T-helper 2 cell treated with Interferon-gamma antibody and Interleukin-4, amounts not matched to agents 5 μg/mL and 100 μg/mL, for 36 hours (primary cell): Measurements from ENCODE around the gene KRTAP26-1.

Experiments
- DNase-seq: peaks from one replicate; pipeline ENCODE4 v3.0.0; 2021; ENCODE audit warnings: low spot score
- H3K27ac Mint-ChIP-seq: one replicate; pipeline ENCODE4 v1.8.0; 2021; ENCODE audit warnings: mild to moderate bottlenecking, mixed read lengths
- H3K27me3 Mint-ChIP-seq: one replicate; pipeline ENCODE4 v1.8.0; 2021; ENCODE audit warnings: low read depth, mixed read lengths
- H3K36me3 Mint-ChIP-seq: one replicate; pipeline ENCODE4 v1.8.0; 2021; ENCODE audit warnings: low read depth, mixed read lengths
- H3K4me1 Mint-ChIP-seq: one replicate; pipeline ENCODE4 v1.8.0; 2021; ENCODE audit warnings: low read depth, mixed read lengths
- H3K4me3 Mint-ChIP-seq: one replicate; pipeline ENCODE4 v1.8.0; 2022; ENCODE audit warnings: mild to moderate bottlenecking, moderate library complexity, mixed read lengths
- H3K9me3 Mint-ChIP-seq: one replicate; pipeline ENCODE4 v1.8.0; 2021; ENCODE audit warnings: mixed read lengths

KRTAP26-1 gene, protein sequence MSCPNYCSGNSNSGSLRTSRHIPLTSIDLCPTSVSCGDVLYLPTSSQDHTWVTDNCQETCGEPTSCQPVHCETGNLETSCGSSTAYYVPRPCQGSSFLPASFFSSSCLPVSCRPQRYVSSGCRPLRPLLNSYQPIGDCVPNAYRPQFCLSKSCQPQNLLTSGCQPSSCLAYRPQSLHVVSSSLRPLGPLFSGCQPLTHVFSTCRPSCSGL

DNA sequence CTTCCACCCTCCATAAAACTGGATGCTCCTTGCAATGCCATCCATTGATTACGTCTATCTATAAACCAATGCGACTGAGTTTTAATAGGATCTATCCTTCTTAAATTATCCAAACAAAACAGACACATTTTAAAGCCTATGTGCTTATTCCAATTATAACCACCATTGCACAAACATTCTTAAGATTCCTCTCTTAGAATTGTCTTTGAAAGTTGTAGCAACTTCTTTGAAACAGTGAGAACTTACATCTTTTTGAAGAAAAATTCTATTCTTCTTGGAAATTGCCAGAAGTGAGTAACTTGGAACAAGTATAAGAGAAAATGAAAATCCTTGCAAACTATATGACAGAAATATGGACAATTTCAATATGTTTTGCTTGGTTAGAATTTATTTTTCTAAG, at the start of gene KRTAP26-1:
Gene KRTAP26-1 (minus strand): TSS at position 101 of the 400 bp plus-strand sequence. CDS start 280 bp downstream, outside the sequence.
- H3K27me3 Mint-ChIP-seq, result no peaks in the 10 kb centered on the region

DNA sequence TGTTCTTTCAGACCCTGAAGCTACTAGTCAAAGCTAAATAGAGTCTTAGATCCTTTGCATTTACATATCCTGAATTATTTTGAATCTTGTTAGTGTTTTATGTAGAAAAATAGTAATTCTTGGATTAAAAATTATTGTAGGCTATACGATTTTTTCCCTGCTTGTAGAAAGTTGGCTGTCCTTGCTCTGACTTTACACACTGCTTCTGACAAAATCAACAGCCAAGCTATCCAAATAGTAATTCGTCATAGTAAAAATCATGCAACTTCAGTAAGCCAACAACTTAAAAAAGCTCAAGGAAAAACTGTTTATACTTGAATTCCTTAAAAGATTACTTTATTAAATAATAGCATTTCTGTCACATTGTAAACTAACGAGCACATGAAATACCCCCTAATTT, 35.8 kb upstream of the KRTAP26-1 start:
- H3K9me3 Mint-ChIP-seq, result no peaks in the 10 kb centered on the region
- H3K27ac Mint-ChIP-seq, result no peak overlapping the region
- no peaks in the 10 kb centered on the region for H3K36me3 Mint-ChIP-seq
- no peak for DNase-seq
- no peak overlapping the region for H3K4me3 Mint-ChIP-seq
- H3K4me1 Mint-ChIP-seq, result no peaks in the 10 kb centered on the region
- H3K27me3 Mint-ChIP-seq, result peaks cover 2% of the 10 kb centered on the region

More for the DNA sequence above, at the start of gene KRTAP26-1:
- H3K36me3 Mint-ChIP-seq, result no peaks in the 10 kb centered on the region
- no peak for DNase-seq
- no peak within 1 kb of the TSS for H3K4me3 Mint-ChIP-seq
- no peak within 1 kb of the TSS for H3K27ac Mint-ChIP-seq
- H3K4me1 Mint-ChIP-seq, result no peaks in the 10 kb centered on the region
- no peaks in the 10 kb centered on the region for H3K9me3 Mint-ChIP-seq

DNA sequence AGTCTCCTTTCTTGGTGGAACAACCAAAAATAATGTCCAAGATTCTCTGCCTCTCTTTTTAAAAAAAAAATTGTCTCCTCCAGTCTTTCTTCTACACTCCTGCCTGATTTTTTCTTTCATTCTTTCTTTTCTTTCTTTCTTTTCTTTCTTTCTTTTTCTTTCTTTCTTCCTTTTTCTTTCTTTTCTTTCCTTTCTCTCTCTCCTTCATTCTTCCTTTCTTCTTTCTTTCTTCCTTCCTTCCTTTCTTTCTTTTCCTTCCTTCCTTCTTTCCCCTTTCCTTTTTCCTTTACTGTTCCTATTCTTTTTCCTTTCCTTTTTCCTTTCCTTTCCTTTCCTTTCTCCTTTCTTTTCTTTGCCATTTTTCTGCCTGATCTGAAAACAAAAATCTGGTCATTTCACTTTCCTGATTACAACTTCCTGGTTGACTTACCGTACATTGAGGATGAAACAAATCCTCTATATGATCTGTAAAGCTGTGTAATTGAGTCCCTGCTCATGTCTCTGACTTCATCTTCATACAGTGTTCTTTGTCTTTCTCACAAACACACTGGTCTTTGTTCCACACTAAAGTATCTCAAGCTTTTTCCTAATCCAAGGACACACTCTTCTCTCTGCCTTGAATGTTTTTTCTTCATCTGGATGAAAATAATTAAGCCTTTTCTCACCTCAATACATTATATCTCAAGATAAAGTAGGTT, 34.3 kb upstream of the KRTAP26-1 start:
- DNase-seq, result no peak
- no peak overlapping the region for H3K4me3 Mint-ChIP-seq
- no peaks in the 10 kb centered on the region for H3K9me3 Mint-ChIP-seq
- no peak overlapping the region for H3K27ac Mint-ChIP-seq
- no peaks in the 10 kb centered on the region for H3K36me3 Mint-ChIP-seq
- H3K27me3 Mint-ChIP-seq, result peaks cover 2% of the 10 kb centered on the region
- H3K4me1 Mint-ChIP-seq, result no peaks in the 10 kb centered on the region

DNA sequence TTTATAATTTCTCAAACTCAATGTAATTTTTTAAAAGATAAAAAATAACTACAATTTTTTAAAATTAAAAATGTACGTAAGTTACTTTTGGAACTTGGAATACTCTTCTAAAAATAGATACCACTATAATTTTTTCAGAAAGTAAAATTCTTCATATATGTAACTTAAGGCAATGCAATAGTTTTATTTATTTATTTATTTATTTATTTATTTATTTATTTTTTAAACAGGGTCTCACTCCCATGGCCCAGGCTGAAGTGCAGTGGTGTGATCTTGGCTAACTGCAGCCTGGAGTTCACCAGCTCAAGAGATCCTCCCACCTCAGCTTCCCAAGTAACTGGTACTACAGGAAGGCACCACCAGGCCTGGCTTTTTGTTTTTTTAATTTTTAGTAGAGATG, 31.4 kb upstream of the KRTAP26-1 start:
- no peak overlapping the region for H3K27ac Mint-ChIP-seq
- H3K36me3 Mint-ChIP-seq, result no peaks in the 10 kb centered on the region
- no peak for DNase-seq
- peaks cover 2% of the 10 kb centered on the region for H3K27me3 Mint-ChIP-seq
- H3K4me1 Mint-ChIP-seq, result no peaks in the 10 kb centered on the region
- no peak overlapping the region for H3K4me3 Mint-ChIP-seq
- no peaks in the 10 kb centered on the region for H3K9me3 Mint-ChIP-seq

DNA sequence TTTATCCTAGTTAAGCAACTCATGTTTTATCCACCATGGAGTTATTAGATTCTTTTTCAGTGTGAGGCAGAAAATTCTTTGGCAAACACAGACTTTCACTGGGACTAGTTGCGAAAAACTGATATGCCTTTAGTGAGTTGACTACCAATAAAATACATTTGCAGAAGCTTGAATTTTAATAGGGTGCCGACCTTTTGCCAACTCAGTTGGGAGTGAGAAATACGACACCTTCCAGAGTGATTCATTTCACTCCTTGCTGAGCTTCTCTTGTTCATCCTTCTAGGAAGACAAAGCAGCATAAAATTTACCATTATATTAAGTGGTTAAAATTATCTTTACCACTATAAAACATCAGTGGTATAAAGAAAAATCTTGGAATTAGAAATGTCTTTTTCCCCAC, 29.5 kb upstream of the KRTAP26-1 start:
- Mint-ChIP-seq H3K27ac (no peak overlapping the region), H3K4me3 (no peak overlapping the region), H3K9me3 (no peaks in the 10 kb centered on the region), H3K27me3 (peaks cover 2% of the 10 kb centered on the region), H3K4me1 (no peaks in the 10 kb centered on the region), H3K36me3 (no peaks in the 10 kb centered on the region)
- DNase-seq, result no peak

DNA sequence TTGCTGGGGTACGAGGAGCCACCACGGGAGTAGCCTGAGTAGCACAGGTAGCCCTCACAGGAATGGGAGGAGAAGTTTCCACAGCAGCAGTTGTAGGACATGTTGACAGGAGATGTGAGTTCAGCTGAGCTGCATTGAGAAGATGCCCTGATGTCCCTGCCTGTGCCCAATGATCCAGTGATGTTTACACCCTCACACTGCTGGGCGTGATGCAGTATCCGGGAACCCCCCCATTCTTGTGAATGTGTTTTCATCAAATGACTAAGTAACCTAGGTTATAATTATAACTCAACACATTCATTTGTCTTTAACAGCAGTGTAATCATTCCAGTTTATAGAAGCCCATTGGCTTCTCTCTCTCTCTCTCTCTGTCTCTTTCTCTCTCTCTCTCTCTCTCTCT, 28.4 kb upstream of the KRTAP26-1 start, which contains the start of gene KRTAP23-1:
Gene KRTAP23-1 (minus strand): TSS at position 101 of the 400 bp plus-strand sequence. CDS start 0 bp downstream, at position 101.
- Mint-ChIP-seq H3K9me3 (no peaks in the 10 kb centered on the region), H3K36me3 (no peaks in the 10 kb centered on the region), H3K27me3 (no peaks in the 10 kb centered on the region), H3K4me3 (no peak within 1 kb of the TSS), H3K4me1 (no peaks in the 10 kb centered on the region), H3K27ac (no peak within 1 kb of the TSS)
- no peak for DNase-seq

DNA sequence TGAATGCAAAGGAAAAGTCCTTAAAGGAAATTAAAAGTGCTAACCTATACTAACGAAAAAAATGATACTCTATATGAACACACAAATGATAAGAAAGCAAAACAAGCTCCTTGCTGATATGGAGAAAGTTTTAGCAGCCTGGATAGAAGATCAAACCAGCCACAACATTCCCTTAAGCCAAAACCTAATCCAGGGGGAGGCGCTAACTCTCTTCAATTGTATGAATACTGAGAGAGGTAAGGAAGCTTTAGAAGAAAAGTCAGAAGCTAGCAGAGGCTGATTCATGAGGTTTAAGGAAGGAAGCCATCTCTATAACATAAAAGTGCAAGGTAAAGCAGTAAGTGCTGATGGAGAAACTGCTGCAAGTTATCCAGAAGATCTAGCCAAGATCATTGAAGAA, 24.9 kb upstream of the KRTAP26-1 start:
- Mint-ChIP-seq H3K4me1 (no peaks in the 10 kb centered on the region), H3K9me3 (no peaks in the 10 kb centered on the region), H3K27ac (no peak overlapping the region), H3K27me3 (no peaks in the 10 kb centered on the region), H3K4me3 (no peak overlapping the region), H3K36me3 (no peaks in the 10 kb centered on the region)
- no peak for DNase-seq

DNA sequence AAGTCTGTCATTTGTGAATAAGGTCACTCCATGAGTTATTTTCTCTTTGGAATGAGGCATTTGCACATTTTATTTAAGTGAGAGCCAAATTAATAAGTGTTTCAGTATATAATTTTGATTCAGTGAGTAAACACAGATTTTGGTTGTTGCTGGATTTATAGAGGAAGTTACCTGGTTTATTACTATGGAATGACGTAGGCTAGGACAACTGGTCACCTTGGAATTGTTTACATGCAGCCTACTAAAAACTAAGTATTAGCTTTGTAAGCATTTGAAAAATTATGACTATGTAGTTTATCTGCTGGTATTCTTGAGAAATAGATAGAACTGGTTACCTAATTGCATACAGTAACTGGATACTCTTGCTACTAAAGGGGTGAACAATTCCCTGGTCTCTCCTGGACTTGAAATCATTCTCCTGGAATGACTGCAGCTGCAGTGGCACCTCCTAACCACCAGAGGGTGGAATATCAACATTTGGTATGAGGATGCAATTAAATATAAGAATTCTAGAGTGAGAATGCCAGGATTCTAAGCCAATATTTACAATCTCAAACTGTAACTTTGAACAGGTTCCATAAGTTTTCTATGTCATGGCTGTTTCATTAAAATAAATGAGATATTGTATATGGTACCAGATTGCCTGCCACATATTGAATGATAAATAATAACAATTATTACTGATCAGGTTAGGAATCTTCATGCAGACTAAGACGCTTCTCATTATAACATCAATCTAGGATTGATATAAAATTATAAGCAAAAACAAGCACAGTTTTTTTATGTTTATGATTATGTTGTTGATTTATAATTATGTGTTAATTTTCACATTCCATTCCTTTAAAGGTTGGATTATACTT, 20.8 kb upstream of the KRTAP26-1 start:
- no peaks in the 10 kb centered on the region for H3K36me3 Mint-ChIP-seq
- H3K4me1 Mint-ChIP-seq, result no peaks in the 10 kb centered on the region
- no peak for DNase-seq
- H3K9me3 Mint-ChIP-seq, result no peaks in the 10 kb centered on the region
- no peak overlapping the region for H3K4me3 Mint-ChIP-seq
- H3K27me3 Mint-ChIP-seq, result no peaks in the 10 kb centered on the region
- H3K27ac Mint-ChIP-seq, result no peak overlapping the region

DNA sequence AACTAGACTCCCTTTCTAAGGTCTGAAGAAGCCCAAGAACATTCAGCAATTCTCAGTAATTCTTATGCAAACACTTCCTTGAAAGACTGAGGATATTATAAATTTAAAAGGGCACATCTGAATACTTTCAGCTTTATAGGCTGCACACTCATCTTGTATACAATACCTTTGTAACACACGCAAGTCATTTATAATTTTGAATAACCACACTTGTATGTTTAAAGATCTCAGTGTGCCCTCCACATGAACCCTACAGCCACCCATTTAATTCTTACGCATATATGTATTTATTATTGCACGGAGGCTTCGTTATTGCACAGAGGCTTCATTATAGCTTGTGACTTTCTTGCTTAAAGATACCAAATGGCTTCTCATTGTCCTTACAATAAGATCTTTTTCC, 18.6 kb upstream of the KRTAP26-1 start:
- Mint-ChIP-seq H3K27me3 (no peaks in the 10 kb centered on the region), H3K4me3 (no peak overlapping the region), H3K27ac (no peak overlapping the region), H3K4me1 (no peaks in the 10 kb centered on the region), H3K9me3 (no peaks in the 10 kb centered on the region), H3K36me3 (no peaks in the 10 kb centered on the region)
- DNase-seq, result no peak

DNA sequence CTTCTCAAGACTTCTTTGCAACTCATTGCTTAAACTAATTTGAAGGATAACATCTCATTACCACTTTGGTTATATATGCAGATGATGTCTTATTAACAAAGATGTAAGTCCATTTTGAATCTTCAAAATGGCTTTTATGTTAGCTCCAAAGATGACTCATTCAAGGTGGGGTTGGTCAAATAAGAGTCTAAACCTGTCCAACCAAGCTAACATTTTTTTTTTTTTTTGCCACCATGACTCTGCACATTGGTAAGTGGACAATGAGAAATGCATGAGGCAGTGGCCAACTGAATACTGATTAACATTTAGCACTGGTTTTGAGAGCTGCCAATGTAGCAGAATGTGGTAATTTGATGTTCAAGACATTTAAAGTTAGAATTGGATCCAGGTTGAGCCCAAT, 17.7 kb upstream of the KRTAP26-1 start:
- DNase-seq, result no peak
- H3K27ac Mint-ChIP-seq, result no peak overlapping the region
- H3K4me3 Mint-ChIP-seq, result no peak overlapping the region
- H3K9me3 Mint-ChIP-seq, result no peaks in the 10 kb centered on the region
- H3K27me3 Mint-ChIP-seq, result no peaks in the 10 kb centered on the region
- H3K36me3 Mint-ChIP-seq, result no peaks in the 10 kb centered on the region
- H3K4me1 Mint-ChIP-seq, result no peaks in the 10 kb centered on the region

DNA sequence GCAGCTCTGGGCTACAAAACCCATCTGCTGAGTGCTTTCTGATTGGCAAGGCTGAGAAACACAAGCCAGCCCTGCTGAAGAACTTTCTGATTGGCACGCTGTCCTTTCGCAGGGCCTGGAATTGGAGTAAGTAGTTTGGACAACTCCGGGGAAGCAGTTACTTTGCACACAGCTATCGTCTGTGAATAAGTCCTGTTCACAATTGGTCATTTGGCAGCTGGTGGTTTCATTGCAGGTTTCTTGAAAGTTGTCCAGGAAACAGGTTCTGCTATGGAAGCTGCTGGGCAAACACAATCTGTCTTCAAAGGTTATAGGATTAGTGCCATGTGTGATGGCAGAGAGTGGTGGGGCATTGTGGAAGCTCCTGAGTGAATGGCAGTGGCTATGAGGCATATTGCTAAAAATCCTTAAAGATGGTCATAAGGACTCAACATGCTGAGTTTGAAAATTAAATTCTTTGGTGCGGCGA, 17.2 kb upstream of the KRTAP26-1 start, which contains the start of gene KRTAP27-1:
Gene KRTAP27-1 (minus strand): TSS at position 419 of the 469 bp plus-strand sequence. CDS start 26 bp downstream, at position 393.
- H3K27ac Mint-ChIP-seq, result no peak within 1 kb of the TSS
- H3K27me3 Mint-ChIP-seq, result no peaks in the 10 kb centered on the region
- DNase-seq, result no peak
- H3K9me3 Mint-ChIP-seq, result no peaks in the 10 kb centered on the region
- no peak within 1 kb of the TSS for H3K4me3 Mint-ChIP-seq
- H3K36me3 Mint-ChIP-seq, result no peaks in the 10 kb centered on the region
- no peaks in the 10 kb centered on the region for H3K4me1 Mint-ChIP-seq

DNA sequence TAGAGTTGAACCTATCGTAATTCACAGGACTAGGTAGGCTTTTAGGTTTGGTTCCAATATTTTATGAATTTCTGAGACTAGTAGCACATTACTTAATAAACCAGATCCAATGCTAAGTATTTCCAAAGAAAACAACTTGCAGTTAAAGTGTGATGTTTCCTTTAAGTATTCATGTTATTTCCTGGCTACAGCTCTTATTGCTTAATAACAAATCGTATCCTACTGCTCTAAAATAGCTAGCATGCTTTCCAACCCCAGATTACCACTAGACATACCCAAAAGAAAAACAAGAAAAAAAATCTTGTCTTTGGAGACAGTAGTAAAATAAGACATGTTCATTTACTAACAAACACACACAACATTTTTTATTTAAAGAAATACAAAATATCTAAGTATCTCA, 16.5 kb upstream of the KRTAP26-1 start:
- no peak overlapping the region for H3K27ac Mint-ChIP-seq
- no peak overlapping the region for H3K4me3 Mint-ChIP-seq
- H3K27me3 Mint-ChIP-seq, result no peaks in the 10 kb centered on the region
- H3K9me3 Mint-ChIP-seq, result no peaks in the 10 kb centered on the region
- DNase-seq, result no peak
- H3K36me3 Mint-ChIP-seq, result no peaks in the 10 kb centered on the region
- H3K4me1 Mint-ChIP-seq, result no peaks in the 10 kb centered on the region

DNA sequence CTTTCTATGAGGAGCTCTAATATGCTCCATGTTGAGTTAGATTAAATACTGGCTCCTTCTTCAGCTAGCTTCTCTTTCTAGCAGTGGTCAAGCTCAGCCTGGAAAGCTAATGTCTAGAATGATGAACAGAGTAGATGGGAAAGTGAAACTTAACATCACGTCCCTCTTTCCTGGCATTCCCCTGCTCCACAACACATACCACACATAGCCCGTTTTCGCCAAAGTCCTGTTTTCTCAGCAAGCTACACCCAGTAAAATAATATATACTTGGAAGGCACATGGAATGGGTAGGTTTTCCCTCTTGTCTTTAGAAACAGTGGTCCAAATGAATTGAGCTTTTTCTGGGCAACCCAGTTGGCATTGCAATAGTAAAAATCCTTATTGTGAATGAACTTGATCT, 13.6 kb upstream of the KRTAP26-1 start:
- H3K4me1 Mint-ChIP-seq, result no peaks in the 10 kb centered on the region
- no peaks in the 10 kb centered on the region for H3K36me3 Mint-ChIP-seq
- H3K9me3 Mint-ChIP-seq, result no peaks in the 10 kb centered on the region
- no peaks in the 10 kb centered on the region for H3K27me3 Mint-ChIP-seq
- no peak overlapping the region for H3K27ac Mint-ChIP-seq
- no peak overlapping the region for H3K4me3 Mint-ChIP-seq
- no peak for DNase-seq

DNA sequence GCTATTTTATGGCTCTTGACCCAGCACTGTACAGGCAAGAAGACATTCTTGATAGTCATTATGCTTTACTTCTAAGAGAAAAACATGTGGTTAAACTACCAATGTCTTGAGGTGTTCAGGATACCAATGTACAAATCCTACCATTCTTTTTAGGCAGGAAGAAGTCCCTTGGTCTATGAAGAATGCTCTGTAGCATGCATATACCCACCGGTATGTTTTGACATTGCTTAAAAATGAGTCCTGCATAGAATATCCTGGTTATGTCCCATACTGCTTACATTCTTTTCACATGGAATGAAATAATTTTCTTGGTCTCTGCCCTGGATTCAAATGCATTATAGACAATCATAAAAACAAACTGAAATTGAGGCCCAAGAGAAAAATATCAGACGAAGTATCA, 12.6 kb upstream of the KRTAP26-1 start:
- Mint-ChIP-seq H3K9me3 (no peaks in the 10 kb centered on the region), H3K36me3 (no peaks in the 10 kb centered on the region), H3K4me3 (no peak overlapping the region), H3K27me3 (no peaks in the 10 kb centered on the region), H3K27ac (no peak overlapping the region), H3K4me1 (no peaks in the 10 kb centered on the region)
- no peak for DNase-seq
